ENCODE measurements around the gene SH3RF3. TPM values are rescaled to one million over a fixed set of nuclear protein-coding genes. Genes with fewer than 3 reads are reported as not detected.

The SH3RF3 gene
- total RNA-seq, 1 donor from 2014 or later = 35.8 TPM

DNA sequence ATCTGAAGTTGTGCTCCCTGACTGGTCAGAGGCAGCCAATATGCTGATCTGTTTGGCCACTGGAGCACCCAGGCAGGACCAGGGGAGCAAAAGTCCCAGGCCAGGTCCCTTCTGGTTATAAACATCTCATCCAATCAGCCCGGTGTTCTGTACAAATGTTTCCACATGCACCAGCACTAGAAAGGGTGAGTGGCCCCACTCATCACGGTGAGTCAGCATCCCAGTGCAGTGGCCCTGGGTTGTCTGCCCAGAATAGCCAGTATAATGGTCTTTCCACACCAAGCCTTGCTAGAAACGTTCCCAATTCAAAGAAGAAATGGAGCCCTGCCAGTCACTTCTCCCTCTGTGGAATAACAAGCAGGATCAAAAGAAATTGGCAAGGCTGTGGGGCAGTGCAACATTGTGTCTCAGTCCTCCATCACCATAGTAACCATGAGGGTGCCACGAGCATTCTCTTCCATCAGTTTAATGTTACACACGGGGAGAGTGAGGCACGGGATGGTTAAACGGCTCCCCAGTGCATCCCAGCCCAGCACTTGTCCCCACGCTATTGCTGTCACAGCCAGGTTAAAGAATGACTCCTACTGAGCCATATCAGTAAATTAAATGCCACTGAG lies 309.9 kb downstream of the SH3RF3 start:
- no peak for DNase-seq (ENCODE audit: extremely low read depth, low read depth, low spot score)

DNA sequence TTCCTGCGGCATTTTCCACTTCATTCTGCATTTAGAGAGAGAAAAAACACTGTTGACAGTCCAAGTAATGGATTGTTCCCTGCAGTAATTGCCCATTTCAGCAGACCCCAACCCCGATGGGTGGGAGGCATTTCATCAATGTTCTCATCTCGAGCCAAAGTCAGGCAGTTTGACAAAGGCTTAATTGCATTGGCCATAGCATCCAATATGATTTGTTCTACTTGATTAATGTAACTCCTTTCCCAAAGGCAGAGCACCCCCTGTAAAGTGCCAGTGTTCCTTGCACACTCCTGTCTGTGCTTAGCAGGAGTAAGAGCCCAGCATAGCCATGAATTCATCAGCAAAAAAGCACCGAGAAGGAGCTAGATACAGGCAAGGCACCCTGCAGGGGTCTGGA lies 310.4 kb downstream of the SH3RF3 start:
- DNase-seq (ENCODE audit: extremely low read depth, low read depth, low spot score) = no peak

DNA sequence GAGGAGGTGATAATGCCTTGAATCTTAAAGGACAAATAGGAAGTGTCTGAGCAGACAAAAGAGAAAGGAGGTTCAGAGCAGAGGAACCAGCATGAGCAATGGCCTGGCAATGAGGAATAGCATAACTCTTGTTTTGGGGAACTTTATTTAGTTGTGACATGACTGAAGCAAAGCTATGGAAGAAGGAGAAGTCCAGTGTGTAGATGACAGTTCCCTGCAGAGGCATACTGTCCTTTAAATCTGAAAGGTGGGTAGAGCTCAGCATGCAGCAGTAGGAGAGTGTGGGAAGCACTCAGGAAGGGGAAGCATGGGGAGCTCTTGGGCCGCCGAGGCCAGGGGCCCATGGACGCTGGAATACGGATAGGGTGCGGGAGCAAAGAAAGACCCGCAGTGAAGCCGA lies 311.0 kb downstream of the SH3RF3 start:
- DNase-seq (ENCODE audit: extremely low read depth, low read depth, low spot score) = no peak

DNA sequence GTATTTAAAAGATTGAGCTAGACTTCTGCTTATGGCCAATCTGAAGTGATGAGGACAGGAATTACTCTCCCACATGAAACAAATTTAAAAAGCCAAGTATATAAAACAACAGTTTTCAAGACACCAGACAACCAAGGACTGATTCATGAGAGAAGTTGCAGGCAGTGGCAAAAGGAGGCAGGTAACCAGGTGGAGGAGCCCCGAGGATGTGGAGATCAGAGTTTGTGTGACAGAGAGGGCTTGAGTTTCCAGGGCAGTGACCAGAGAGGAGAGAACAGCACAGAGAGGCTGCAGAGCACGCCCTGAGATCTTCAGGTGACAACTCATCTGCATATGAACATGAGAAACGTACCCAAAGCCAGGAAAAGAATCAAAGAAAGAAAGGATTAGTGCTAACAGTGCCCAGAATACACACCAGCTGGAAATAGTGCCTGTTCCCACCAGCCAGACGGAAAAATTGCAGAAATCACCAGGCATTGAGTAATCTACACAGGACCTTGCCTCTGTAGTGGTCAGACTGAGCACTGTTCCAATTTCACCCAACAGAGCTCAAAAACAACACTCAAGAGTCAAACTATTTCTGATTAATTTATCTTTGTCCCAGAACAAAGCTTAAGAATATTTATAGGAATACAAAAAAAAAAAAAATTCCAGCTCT lies 311.6 kb downstream of the SH3RF3 start:
- DNase-seq (ENCODE audit: extremely low read depth, low read depth, low spot score) = no peak

DNA sequence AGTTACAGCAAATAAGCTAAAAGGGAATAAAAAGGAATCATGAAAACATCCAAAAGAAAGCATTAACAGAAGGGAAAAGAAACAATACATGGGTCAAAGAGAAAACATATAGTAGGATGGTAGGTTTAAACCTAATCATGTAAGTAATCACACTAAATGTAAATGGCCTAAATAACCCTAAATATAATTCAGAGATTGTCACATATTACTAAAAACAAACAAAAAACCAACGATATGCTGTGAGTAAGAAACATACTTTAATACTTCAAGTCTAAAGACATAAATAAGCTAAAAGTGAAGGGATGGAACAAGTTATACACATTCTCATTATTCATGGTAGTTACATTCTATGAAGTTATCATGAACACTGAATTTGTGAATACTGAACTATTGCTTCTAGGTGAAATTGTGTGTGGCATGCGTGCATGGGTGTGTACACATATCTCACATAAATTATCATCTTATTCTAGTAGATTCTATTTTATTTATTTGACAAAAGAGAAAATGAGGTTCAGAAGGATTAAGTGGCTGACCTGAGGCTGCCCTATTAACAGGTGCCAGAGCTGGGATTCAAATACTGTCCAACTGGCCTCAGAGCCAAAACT lies 313.8 kb downstream of the SH3RF3 start:
- DNase-seq (ENCODE audit: extremely low read depth, low read depth, low spot score) = no peak

DNA sequence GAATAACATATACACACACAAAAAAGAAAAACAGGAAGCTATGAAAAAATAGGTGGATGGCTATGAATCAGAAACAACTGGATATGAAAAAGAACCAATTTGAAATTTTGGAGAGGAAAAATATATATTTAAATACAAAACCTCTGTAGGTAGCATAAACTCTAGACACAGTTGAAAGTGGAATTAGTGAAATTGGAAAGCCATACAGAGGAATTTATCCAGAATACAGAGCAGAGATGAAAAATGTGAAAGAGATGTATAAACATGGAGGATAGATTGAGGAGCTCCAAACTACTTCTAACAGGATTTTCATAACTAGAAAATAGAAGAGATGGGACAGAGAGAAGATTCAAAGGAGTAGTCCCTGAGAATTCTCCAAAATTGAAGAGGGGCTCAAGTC lies 315.9 kb downstream of the SH3RF3 start:
- DNase-seq (ENCODE audit: extremely low read depth, low read depth, low spot score) = no peak

DNA sequence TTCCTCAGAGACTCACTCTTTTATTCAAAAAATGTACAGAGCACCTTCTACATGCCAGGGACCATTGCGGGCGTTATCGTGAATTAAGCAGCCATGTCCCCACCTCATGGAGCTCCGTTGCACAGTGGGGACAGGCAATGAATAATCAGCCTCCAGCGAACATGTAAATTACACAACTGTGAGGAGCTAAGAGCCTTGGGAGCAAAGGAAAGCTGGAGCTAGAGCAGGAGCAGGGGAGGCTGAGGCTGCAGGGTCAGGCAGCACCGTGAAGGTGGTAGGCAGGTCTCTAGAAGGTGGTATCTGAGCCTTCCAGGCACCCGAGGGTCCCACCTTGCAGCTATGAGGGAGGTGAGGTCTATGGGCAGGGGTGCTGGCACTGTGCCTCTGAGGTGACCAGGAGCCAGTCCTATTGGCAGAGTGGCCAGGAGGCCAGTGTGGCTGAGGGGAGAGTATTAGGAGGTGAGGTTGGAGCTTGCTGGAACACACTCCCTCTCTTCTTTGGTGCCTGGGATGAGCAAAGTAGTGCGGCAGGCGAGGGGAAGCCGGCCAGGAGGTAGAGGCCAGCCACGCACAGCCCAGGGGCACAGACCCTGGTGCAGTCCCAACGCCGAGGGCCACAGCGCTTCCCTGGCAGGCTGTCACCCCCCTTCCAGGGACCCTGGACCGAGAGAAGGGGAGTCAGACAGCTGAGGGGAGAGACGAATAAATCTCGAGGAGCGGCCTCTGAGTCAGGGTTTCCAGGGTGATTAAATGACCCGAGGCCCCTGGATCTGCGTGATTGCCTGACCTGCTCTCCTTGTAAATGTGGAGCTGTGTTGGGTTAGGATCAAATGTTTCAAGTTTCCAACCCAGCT lies 317.5 kb downstream of the SH3RF3 start:
- DNase-seq (ENCODE audit: extremely low read depth, low read depth, low spot score) = no peak

DNA sequence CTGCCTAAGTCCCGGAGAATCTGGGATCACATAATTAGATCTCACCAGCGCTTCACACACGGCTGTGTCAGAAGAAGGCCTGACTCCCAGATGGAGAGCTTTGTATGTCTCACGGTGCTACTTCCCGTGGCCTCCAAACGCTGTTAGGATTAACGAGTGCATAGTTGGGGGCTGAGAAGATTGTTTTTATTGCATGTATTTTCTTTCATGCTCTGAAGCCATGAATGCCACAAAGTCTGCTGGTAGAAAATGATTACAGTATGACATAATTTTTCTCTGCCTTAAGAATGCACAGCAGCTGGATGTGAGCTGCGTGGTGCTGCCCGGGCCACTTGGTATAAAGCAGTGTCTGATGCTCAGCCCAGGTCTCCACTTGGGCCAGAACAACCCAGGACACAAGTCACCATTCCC lies 318.3 kb downstream of the SH3RF3 start:
- DNase-seq (ENCODE audit: extremely low read depth, low read depth, low spot score) = no peak

DNA sequence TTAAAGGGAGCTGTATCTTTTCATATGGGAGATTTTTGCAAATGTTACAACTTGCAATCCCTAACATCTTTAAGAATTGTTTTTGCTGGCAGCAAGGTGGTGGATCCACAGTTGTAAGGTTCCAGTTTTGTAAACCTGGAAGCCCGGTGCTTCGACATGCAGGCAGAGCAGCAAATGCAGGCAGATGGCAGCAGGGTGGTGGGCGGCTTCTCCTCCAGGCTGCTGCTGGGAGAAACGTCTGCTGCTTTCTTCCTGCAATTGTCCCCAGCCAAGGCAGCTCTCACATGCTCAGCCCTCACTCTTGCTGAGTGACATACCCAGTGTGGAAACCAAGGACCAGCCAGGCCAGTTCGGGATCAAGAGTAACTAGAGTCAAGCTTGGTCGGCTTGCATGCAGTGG lies 318.8 kb downstream of the SH3RF3 start:
- no peak for DNase-seq (ENCODE audit: extremely low read depth, low read depth, low spot score)

DNA sequence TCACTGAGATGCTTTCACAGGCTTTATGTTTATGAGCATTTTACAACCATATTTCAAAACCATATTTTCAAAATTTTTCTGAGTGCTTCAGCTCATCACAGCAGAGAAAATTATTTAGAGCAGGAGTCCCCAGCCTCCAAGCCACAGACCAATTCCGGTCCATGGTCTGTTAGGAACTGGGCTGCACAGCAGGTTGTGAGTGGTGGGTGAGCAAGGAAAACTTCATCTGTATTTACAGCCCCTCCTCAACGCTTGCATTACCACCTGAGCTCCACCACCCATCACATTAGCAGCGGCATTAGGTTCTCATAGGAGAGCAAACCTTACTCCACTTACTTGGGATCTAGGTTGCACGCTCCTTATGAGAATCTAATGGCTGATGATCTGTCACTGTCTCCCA lies 319.2 kb downstream of the SH3RF3 start:
- DNase-seq (ENCODE audit: extremely low read depth, low read depth, low spot score) = no peak

DNA sequence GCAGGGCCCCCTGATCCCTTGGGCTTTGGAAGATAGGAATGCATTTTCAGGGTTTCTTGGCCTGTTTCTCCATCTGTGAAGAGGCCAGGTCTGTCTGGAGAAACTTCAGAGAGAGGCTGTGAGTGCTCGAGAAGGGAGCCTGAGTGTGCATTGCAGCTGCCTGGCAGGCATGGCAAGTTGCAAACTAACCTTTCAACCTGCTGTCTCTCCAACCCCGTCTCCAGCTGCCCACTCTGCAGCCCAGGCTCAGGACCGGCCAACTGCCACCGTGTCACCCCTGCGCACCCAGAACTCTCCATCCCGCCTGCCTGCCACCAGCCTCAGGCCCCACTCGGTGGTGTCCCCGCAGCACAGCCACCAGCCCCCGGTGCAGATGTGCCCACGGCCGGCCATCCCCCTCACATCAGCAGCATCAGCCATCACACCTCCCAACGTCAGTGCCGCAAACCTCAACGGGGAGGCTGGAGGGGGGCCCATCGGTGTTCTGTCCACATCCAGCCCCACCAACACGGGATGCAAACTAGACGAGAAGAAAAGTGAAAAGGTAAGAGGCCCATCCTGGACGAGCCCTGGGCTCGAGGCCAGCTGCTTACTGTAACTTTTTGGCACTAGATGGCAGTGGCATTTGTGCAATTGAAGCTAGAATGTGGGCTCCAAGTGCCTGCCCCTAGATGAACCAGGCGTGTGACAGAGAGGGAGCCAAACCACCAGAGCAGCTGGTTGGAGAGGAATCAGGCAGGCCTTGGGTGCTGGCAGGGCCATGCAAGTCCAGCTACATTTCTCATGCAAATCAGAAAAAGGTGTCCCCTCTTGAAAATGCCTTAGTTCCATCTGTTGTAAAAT lies 320.2 kb downstream of the SH3RF3 start:
- no peak for DNase-seq (ENCODE audit: extremely low read depth, low read depth, low spot score)

DNA sequence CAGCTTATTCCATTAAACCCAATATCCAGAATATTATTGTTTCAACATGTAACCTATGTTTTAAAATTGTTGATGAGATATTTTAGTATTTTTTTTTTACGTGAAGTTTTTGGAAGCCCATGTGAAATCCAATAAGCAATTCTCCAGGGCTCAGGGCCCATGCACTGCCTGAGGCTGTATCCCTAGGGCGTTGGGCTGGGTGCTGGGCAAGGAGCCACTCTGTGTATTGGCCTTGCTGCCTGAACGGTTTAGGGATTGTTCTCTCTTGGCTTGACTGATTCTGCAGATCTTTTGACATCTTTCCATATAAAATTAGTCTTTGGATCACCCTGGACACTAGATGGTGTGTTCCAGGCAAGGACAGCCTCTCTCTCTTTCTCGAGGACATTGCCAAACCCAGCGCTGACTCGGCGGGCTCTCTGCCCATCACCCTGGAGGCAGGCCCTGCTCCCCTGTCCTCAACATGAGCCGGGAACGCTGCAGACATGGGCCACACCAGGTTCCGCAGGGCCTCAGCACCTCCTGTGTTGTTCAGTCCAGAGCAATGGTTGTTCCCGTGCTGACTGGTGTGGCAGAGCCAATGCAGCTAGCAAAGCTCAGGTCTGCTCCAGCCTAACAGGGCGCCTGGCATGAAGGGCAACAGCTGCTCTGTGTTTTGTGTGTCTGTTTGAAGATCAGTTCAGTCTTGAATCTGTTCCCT lies 321.7 kb downstream of the SH3RF3 start:
- no peak for DNase-seq (ENCODE audit: extremely low read depth, low read depth, low spot score)

DNA sequence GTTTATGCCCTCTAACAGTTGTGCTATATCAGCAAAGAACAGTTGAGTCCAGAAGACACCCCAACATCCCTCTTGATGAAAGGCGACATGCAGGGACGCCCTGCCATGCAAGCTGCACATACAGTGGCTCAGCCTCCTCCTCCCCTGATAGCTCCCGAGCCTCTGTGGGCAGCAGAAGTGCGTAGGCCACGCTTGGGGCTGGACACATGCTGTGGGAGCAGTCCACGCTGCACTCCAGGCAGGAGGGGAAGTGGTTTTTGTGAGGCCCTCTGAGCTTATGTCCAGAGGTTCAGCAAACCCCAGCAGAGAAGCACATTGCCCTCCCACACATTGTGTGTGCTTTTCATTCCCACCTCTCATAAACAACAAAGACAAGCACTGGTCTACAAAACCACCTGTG lies 322.7 kb downstream of the SH3RF3 start:
- no peak for DNase-seq (ENCODE audit: extremely low read depth, low read depth, low spot score)

DNA sequence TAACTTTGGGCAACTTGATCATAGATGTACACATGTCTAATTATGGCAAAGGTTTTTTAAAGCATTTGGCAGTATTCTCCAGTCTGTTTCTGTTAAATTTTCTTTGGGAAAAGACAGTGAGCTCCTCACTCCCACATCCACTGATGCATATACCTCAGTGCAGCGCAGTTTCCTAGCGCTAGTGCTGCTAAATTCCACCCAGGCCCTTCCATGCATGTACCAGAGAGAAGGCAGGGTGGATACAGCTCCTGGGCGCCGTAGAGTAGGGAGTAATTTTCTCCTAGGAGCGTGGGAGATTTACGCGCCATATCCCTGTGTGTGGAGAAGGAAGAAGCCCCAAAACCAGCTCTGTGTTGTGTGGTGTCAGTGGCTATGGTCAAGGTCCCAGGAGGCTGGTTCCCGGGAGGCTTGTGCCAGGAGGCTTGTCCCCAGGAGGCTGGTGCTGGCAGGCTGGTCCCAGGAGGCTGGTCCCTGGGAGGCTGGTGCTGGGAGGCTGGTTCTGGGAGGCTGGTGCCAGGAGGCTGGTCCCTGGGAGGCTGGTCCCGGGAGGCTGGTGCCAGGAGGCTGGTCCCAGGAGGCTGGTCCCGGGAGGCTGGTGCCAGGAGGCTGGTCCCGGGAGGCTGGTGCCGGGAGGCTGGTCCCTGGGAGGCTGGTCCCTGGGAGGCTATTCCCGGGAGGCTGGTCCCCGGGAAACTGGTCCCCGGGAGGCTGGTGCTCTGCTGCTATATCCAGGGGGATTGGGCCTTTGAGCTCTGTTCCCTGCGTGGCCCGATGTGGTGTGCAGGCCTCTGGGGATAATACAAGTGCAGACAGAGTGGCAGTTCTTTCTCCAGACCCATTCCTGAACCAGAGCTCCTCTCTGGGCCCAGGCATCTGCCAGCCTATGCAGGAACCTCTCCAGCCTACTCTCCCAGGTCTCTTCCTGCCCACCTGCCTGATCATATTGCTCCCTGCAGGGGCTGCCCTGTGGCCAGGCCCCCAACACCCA lies 323.6 kb downstream of the SH3RF3 start:
- DNase-seq (ENCODE audit: extremely low read depth, low read depth, low spot score) = no peak

DNA sequence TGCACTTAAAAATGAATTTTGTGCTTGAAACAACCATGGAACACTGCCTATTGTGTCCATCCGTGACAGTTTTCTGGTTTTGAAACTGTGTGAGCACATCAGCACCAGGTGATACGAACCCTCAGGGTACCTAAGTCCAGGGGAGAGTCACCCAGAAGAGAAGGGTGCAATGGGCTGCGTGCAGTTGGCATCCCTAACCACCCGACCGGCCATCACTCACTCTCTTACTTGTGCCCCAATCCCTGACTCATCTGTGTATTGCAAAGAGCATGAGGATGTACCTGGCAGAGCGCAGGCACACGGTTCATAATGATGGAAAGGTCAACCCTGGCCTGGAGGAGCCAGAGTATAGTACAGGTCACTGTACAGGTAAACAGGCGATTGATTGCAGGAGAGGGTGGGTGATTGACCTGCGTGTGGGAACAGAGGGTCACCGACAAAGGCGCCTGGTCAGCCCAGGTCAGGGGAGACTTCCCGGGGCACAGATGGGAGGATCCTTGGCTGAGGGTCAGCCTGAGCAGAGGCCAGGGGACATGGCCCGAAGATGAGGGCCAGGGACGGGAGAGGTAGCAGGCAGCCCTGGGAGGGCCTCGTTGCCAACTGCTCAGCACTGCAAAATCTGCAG lies 324.5 kb downstream of the SH3RF3 start:
- DNase-seq (ENCODE audit: extremely low read depth, low read depth, low spot score) = no peak

DNA sequence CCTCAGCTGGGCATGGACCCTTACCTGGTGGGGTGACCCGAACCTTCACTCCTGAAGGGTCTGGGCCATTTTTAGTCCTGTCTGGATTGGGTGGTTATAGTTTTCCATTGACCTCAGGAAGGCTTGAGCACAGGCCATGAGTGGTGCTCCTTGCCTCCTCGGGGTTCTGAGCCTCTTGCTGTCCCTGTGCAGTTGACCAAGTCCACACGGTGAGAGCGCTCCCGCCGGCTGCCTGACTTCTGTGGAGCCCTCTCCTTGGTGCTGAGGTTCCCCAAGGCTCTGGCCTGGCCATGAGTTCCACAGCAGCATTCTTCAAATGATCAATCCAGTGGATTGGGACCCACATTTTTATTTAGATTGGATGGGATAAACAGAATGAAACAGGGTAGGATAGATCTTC lies 325.3 kb downstream of the SH3RF3 start:
- no peak for DNase-seq (ENCODE audit: extremely low read depth, low read depth, low spot score)

DNA sequence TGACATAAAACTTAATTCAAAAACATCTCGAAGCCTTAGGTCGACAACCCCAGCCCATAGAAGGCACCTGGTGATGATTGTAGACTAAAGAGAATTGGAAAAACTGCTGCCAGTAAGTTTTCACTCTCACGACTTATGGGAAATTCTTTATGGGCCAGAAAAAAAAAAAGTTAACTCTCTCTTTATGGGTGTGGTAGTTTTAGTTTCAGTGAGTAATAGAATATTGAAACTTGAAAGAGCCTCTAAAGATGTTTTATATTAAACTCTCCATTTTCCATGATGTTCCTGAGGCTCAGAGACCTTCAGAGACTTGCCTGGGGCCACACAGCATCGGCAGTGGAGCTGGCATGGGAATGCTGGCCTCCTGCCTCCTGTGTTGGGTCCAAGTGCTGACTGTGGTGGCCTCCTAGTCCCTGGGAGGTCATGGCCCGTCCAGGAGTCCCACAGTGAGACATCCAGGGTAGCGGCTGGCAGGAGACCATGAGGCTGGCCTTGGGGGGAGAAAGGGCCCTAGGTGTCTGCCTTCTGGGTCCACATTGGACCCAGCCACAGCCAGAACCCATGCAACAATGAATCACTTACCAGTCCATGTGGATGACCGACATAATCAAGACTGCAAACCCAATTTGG lies 325.9 kb downstream of the SH3RF3 start:
- no peak for DNase-seq (ENCODE audit: extremely low read depth, low read depth, low spot score)
